ENCODE results near the gene CAMK2G. TPM values are rescaled to one million over a fixed set of nuclear protein-coding genes. Genes with fewer than 3 reads are reported as not detected.

Gene CAMK2G
- total RNA-seq, 2 experiments from 2014 or later, result 34.4 to 38.4 TPM

GRCh38 chr10:73856261-73856660 is 18.1 kb downstream of the CAMK2G start:
- no peaks in the 10 kb centered on the region for H3K9me3 Mint-ChIP-seq
- no peaks in the 10 kb centered on the region for H3K9me3 ChIP-seq (ENCODE audit: control insufficient read depth in 1 of 2, insufficient read depth in 1 of 2, low read length in 2 of 2)
- CTCF ChIA-PET, result no interaction called here
- peaks cover 59% of the 10 kb centered on the region for H3K4me1 Mint-ChIP-seq (ENCODE audit: low read depth)
- no peak for DNase-seq
- POLR2A ChIA-PET, result interaction anchor here (1.2 kb wide), 1 partner anchor 18 kb away, joined by 3 read pairs; the partner anchor contains the start of gene CAMK2G
- peaks cover 55% of the 10 kb centered on the region for H3K4me1 ChIP-seq (ENCODE audit: insufficient read depth, low read length)
- intact Hi-C loops (cut with DNase I, micrococcal nuclease), result no loop called here
- no peak for ATAC-seq (ENCODE audit: poor library complexity)
- H3K27ac Mint-ChIP-seq, result peak overlapping the region; percentile 36
- H3K27me3 ChIP-seq (ENCODE audit: control insufficient read depth in 1 of 2, insufficient read depth in 2 of 2, low read length in 2 of 2), result no peaks in the 10 kb centered on the region
- no peak overlapping the region for H3K4me3 Mint-ChIP-seq
- H3K4me3 ChIP-seq (ENCODE audit: low read length), result no peak overlapping the region
- peaks cover 84% of the 10 kb centered on the region for H3K36me3 Mint-ChIP-seq (ENCODE audit: low read depth)
- H3K27ac ChIP-seq (ENCODE audit: low read depth in 1 of 2, low read length in 2 of 2), result no peak overlapping the region
- H3K27me3 Mint-ChIP-seq, result no peaks in the 10 kb centered on the region
- no peak for TF ChIP-seq CTCF (IDR thresholded peaks at IDR 0.05)
- H3K36me3 ChIP-seq (ENCODE audit: insufficient read depth, low read length), result peaks cover 96% of the 10 kb centered on the region

GRCh38 chr10:73855413-73855812 is 18.9 kb downstream of the CAMK2G start:
- no peak for TF ChIP-seq CTCF (IDR thresholded peaks at IDR 0.05)
- intact Hi-C loops (cut with DNase I, micrococcal nuclease), result no loop called here
- DNase-seq, result no peak
- H3K4me1 Mint-ChIP-seq (ENCODE audit: low read depth), result peaks cover 53% of the 10 kb centered on the region
- H3K4me3 ChIP-seq (ENCODE audit: low read length), result no peak overlapping the region
- no peaks in the 10 kb centered on the region for H3K9me3 ChIP-seq (ENCODE audit: control insufficient read depth in 1 of 2, insufficient read depth in 1 of 2, low read length in 2 of 2)
- peaks cover 96% of the 10 kb centered on the region for H3K36me3 ChIP-seq (ENCODE audit: insufficient read depth, low read length)
- ChIA-PET CTCF (no interaction called here), POLR2A (interaction anchor here (1.3 kb wide), 1 partner anchor 21 kb away, joined by 3 read pairs; no protein-coding TSS in a partner anchor)
- no peak overlapping the region for H3K27ac ChIP-seq (ENCODE audit: low read depth in 1 of 2, low read length in 2 of 2)
- peaks cover 85% of the 10 kb centered on the region for H3K36me3 Mint-ChIP-seq (ENCODE audit: low read depth)
- H3K4me1 ChIP-seq (ENCODE audit: insufficient read depth, low read length), result peaks cover 47% of the 10 kb centered on the region
- H3K27me3 ChIP-seq (ENCODE audit: control insufficient read depth in 1 of 2, insufficient read depth in 2 of 2, low read length in 2 of 2), result no peaks in the 10 kb centered on the region
- no peaks in the 10 kb centered on the region for H3K27me3 Mint-ChIP-seq
- no peak for ATAC-seq (ENCODE audit: poor library complexity)
- H3K27ac Mint-ChIP-seq, result peak overlapping the region; percentile 36
- H3K9me3 Mint-ChIP-seq, result no peaks in the 10 kb centered on the region
- no peak overlapping the region for H3K4me3 Mint-ChIP-seq

- peaks cover 86% of the 10 kb centered on the region for H3K36me3 ChIP-seq (ENCODE audit: insufficient read depth, low read length)
- peaks cover 46% of the 10 kb centered on the region for H3K4me1 Mint-ChIP-seq (ENCODE audit: low read depth)
Measured at GRCh38 chr10:73854310-73854709, 20.0 kb downstream of the CAMK2G start.

More at GRCh38 chr10:73854310-73854709, 20.0 kb downstream of the CAMK2G start:
- no peaks in the 10 kb centered on the region for H3K9me3 Mint-ChIP-seq
- Histone ChIP-seq H3K4me3 (ENCODE audit: low read length) (no peak overlapping the region), H3K9me3 (ENCODE audit: control insufficient read depth in 1 of 2, insufficient read depth in 1 of 2, low read length in 2 of 2) (no peaks in the 10 kb centered on the region), H3K27ac (ENCODE audit: low read depth in 1 of 2, low read length in 2 of 2) (peak overlapping the region in 1 of 2 donors; percentile 13), H3K27me3 (ENCODE audit: control insufficient read depth in 1 of 2, insufficient read depth in 2 of 2, low read length in 2 of 2) (no peaks in the 10 kb centered on the region), H3K4me1 (ENCODE audit: insufficient read depth, low read length) (peaks cover 41% of the 10 kb centered on the region)
- peaks cover 84% of the 10 kb centered on the region for H3K36me3 Mint-ChIP-seq (ENCODE audit: low read depth)
- CTCF ChIA-PET, result interaction anchor here (10.2 kb wide), 1 partner anchor 24 kb away, joined by 103 read pairs; no protein-coding TSS in a partner anchor
- POLR2A ChIA-PET, result no interaction called here
- TF ChIP-seq CTCF (IDR thresholded peaks at IDR 0.05), result no peak
- intact Hi-C loops (cut with DNase I, micrococcal nuclease), result no loop called here
- no peak overlapping the region for H3K4me3 Mint-ChIP-seq
- no peak for DNase-seq
- H3K27ac Mint-ChIP-seq, result no peak overlapping the region
- ATAC-seq (ENCODE audit: poor library complexity), result no peak
- H3K27me3 Mint-ChIP-seq, result no peaks in the 10 kb centered on the region

Data from CD4-positive, alpha-beta T cell (primary cell).